GM20000 (cell line): ENCODE data around the gene PTPN18.

Experiments
- DNase-seq: peaks from one replicate; pipeline ENCODE4 v3.0.0; 2012; ENCODE audit warnings: low spot score
- CTCF ChIP-seq: IDR thresholded peaks from 2 replicates; pipeline ENCODE4 v1.5.1; 2012; ENCODE audit warnings: mild to moderate bottlenecking, control low read depth; ENCODE audit errors: extremely low read depth, missing control alignments

PTPN18 gene

GRCh38 chr2:130346741-130347066 lies 9.2 kb upstream of the PTPN18 start:
- DNase-seq = no peak
- TF ChIP-seq CTCF = no peak

DNA sequence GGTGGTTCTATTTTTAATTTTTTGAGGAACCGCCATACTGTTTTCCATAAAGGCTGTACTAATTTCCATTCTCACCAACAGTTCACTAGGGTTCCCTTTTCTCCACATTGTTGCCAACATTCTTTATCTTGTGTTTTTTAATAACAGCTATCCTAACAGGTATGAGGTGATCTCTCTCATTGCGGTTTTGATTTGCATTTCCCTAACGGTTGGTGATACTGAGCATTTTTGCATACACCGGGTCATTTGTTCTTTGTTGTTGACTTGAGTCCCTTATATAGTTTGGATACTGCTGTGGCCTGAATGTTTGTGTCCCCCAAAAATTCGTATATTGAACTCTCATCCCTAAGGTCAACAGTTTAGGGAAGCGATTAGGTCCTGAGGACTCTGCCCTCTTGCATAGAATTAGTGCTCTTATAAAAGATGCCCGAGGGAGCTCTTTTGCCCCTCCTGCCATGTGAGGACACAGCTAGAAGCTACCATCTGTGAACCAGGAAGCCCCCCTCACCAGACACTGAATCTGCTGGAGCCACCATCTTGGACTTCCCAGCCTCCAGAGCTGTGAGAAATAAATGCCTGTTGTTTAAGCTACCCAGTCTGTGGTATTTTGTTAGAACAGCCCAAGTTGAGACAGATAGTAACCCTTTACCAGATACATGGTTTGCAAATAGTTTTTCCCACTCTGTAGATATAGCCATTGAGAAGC lies 8.5 kb upstream of the PTPN18 start:
- no peak for TF ChIP-seq CTCF

DNA sequence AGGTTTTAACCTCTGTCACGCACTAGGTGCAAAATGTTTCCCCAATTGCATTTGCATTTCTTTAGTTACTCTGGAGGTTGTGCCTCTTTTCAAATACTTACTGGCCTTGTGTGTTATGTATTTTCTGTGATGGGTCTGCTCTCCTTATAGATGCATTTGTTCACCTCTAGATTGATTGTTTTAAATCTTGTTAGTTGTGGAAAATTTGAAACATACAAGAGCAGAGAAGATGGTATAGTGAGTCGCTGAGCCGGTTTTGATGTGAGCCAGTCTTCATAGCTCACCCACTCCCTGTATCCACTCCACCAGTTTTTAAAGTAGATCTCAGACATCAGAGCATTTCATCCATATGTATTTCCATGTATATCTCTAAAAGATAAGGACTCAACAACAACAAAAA lies 6.7 kb upstream of the PTPN18 start:
- DNase-seq = no peak
- no peak for TF ChIP-seq CTCF

More for the DNA sequence above, 8.5 kb upstream of the PTPN18 start:
- DNase-seq = no peak

GRCh38 chr2:130351711-130352110 lies 4.1 kb upstream of the PTPN18 start:
- TF ChIP-seq CTCF = no peak
- DNase-seq = no peak

- no peak for TF ChIP-seq CTCF
- DNase-seq = no peak
Measured at GRCh38 chr2:130352237-130352636, 3.6 kb upstream of the PTPN18 start.

DNA sequence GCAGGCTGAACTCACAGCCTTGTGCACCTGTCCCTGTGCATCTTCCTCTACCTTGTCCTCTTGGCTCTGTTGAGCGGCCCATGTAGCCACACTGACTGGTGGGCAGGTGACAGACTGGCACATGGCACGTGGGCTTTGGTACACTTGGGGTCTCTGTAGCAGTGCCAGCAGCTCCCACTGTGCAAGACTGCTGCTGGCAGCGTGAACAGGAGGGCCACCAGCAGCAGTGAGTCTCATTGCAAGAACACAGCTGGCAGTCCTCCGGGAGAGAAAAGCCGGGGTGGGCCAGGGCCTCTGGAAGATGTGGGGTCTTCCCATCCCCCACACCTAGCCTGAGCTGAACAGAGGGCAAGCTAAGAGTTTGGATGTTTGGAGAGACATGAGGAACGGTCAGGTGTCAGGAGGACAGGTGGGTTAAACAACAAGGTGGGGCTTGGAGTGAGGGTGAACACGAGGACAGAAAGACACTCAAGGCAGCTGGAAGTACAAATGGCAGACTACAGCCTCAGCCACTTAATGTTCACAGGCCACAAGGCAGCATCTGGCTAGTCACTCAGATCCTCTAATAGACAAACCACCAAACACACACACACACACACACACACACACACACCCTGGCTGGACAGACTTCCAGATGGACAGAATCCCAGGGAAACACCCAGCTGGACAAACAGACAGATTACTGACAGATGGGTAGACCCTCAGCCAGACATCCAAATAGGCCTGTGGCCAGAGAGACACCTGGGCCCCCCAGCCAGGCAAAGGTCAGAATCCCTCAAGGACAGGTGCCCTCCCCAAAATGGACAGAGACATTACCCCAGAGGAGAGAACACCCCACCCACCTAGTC lies 2.3 kb upstream of the PTPN18 start:
- no peak for TF ChIP-seq CTCF
- DNase-seq = no peak

DNA sequence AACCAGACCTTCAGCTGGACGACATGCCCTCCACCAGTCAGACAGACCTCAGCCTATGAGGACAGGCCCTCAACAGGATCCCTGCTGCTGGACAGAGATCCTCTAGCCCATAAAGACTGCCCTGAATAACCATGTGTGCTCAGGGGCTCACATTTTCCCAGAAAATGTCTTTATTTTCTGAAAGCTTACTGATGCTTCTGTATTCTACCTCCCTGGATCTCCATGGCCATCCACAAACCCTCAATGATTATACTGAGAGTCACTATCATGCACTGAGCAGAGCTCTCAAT lies 1.8 kb upstream of the PTPN18 start:
- no peak for DNase-seq
- TF ChIP-seq CTCF = no peak
